ENCODE measurements around the gene TNIK.

GRCh38 chr3:171186383-171186782 is 273.8 kb downstream of the TNIK start:
- TF ChIP-seq ZNF274 (IDR thresholded peaks at IDR 0.05; ENCODE audit: low read depth, low read length) (no peak), YY1 (IDR thresholded peaks at IDR 0.05; ENCODE audit: insufficient read depth, insufficient read length) (no peak), SUZ12 (IDR thresholded peaks at IDR 0.05; ENCODE audit: extremely low read depth, insufficient read depth, insufficient read length) (no peak)
